Stimulated activated naive B cell treated with anti-CD40 and anti-IgM and Interleukin-4, amounts not matched to agents 10 μg/mL and 1 μg/mL and 100 μg/mL, for 72 hours (primary cell): ENCODE results near the gene ETV6.
"Not testable (repeated sequence)": the region's sequence is repeated elsewhere in the genome, so short reads cannot be mapped to it uniquely, and the experiment has no call there.

ENCODE experiments used
- ATAC-seq, 2 donors: fragments of 150-1000 bp; cut with Tn5 transposase; replicated peaks; 2 replicates each; pipeline ENCODE4 v1.10.0; 2021; ENCODE audit warnings: moderate library complexity in 1 of 2
- DNase-seq: peaks from one replicate; pipeline ENCODE4 v3.0.0; 2021
- H3K27ac Mint-ChIP-seq: one replicate; pipeline ENCODE4 v1.8.0; 2022; ENCODE audit warnings: mild to moderate bottlenecking, mixed read lengths
- H3K27me3 Mint-ChIP-seq, 2 donors: one replicate each; pipeline ENCODE4 v1.8.0; 2022; ENCODE audit warnings: mixed read lengths in 2 of 2
- H3K36me3 Mint-ChIP-seq, 2 donors: one replicate each; pipeline ENCODE4 v1.8.0; 2022; ENCODE audit warnings: mixed read lengths in 2 of 2, mild to moderate bottlenecking in 1 of 2
- H3K4me1 Mint-ChIP-seq, 2 donors: one replicate each; pipeline ENCODE4 v1.8.0; 2022; ENCODE audit warnings: mixed read lengths in 2 of 2, mild to moderate bottlenecking in 1 of 2
- H3K4me3 Mint-ChIP-seq, 2 donors: one replicate each; pipeline ENCODE4 v1.8.0; 2022; ENCODE audit warnings: mild to moderate bottlenecking in 2 of 2, mixed read lengths in 2 of 2, moderate library complexity in 1 of 2
- H3K9me3 Mint-ChIP-seq, 2 donors: one replicate each; pipeline ENCODE4 v1.8.0; 2022; ENCODE audit warnings: mixed read lengths in 2 of 2, mild to moderate bottlenecking in 1 of 2

ETV6 gene

GRCh38 chr12:11631288-11631687 is 18.2 kb upstream of the ETV6 start:
- peaks cover 2 to 6% of the 10 kb centered on the region in 2 donors for H3K9me3 Mint-ChIP-seq
- H3K4me1 Mint-ChIP-seq, result peaks cover 2 to 13% of the 10 kb centered on the region in 2 donors
- no peak overlapping the region for H3K27ac Mint-ChIP-seq
- DNase-seq (no peak), ATAC-seq (no peak)
- H3K27me3 Mint-ChIP-seq, result no peaks in the 10 kb centered on the region
- H3K36me3 Mint-ChIP-seq, result no peaks in the 10 kb centered on the region
- H3K4me3 Mint-ChIP-seq, result no peak overlapping the region

GRCh38 chr12:11631881-11632280 is 17.6 kb upstream of the ETV6 start:
- not testable (repeated sequence) for DNase-seq, H3K9me3 Mint-ChIP-seq, H3K4me3 Mint-ChIP-seq, H3K27ac Mint-ChIP-seq, H3K27me3 Mint-ChIP-seq, ATAC-seq, H3K36me3 Mint-ChIP-seq
- H3K4me1 Mint-ChIP-seq, result peaks cover 2 to 13% of the 10 kb centered on the region in 2 donors

GRCh38 chr12:11633968-11634367 is 15.5 kb upstream of the ETV6 start:
- ATAC-seq (no peak), DNase-seq (no peak)
- peaks cover 2 to 6% of the 10 kb centered on the region in 2 donors for H3K9me3 Mint-ChIP-seq
- H3K4me1 Mint-ChIP-seq, result peaks cover 3 to 15% of the 10 kb centered on the region in 2 donors
- H3K36me3 Mint-ChIP-seq, result peaks cover 0 to 1% of the 10 kb centered on the region in 2 donors
- no peak overlapping the region for H3K27ac Mint-ChIP-seq
- H3K4me3 Mint-ChIP-seq, result no peak overlapping the region
- no peaks in the 10 kb centered on the region for H3K27me3 Mint-ChIP-seq

- DNase-seq, result no peak
- peaks cover 10 to 14% of the 10 kb centered on the region in 2 donors for H3K4me1 Mint-ChIP-seq
- ATAC-seq, result no peak
- H3K9me3 Mint-ChIP-seq, result peaks cover 8 to 17% of the 10 kb centered on the region in 2 donors
- no peak overlapping the region for H3K27ac Mint-ChIP-seq
- H3K27me3 Mint-ChIP-seq, result no peaks in the 10 kb centered on the region
- H3K36me3 Mint-ChIP-seq, result peaks cover 6 to 9% of the 10 kb centered on the region in 2 donors
- no peak overlapping the region for H3K4me3 Mint-ChIP-seq
These were observed 14.1 kb upstream of the ETV6 start for GRCh38 chr12:11635341-11635740.

- ATAC-seq (no peak), DNase-seq (no peak)
- H3K4me3 Mint-ChIP-seq, result no peak overlapping the region
- peaks cover 10 to 21% of the 10 kb centered on the region in 2 donors for H3K9me3 Mint-ChIP-seq
- H3K4me1 Mint-ChIP-seq, result peaks cover 14 to 15% of the 10 kb centered on the region in 2 donors
- H3K27me3 Mint-ChIP-seq, result no peaks in the 10 kb centered on the region
- H3K27ac Mint-ChIP-seq, result no peak overlapping the region
- H3K36me3 Mint-ChIP-seq, result peaks cover 7 to 12% of the 10 kb centered on the region in 2 donors
These were observed 11.1 kb upstream of the ETV6 start for GRCh38 chr12:11638315-11638916.

GRCh38 chr12:11639454-11639853 is 10.0 kb upstream of the ETV6 start:
- H3K4me1 Mint-ChIP-seq, result peaks cover 14 to 15% of the 10 kb centered on the region in 2 donors
- peak; percentile 44 to 51 for ATAC-seq
- H3K9me3 Mint-ChIP-seq, result peaks cover 10 to 21% of the 10 kb centered on the region in 2 donors
- peaks cover 7 to 12% of the 10 kb centered on the region in 2 donors for H3K36me3 Mint-ChIP-seq
- no peak overlapping the region for H3K4me3 Mint-ChIP-seq
- H3K27me3 Mint-ChIP-seq, result no peaks in the 10 kb centered on the region
- no peak for DNase-seq
- peak overlapping the region; percentile 3 for H3K27ac Mint-ChIP-seq

GRCh38 chr12:11641522-11641921 is 8.0 kb upstream of the ETV6 start:
- no peak overlapping the region for H3K27ac Mint-ChIP-seq
- ATAC-seq (no peak), DNase-seq (no peak)
- no peak overlapping the region for H3K4me3 Mint-ChIP-seq
- H3K27me3 Mint-ChIP-seq, result no peaks in the 10 kb centered on the region
- peaks cover 7 to 12% of the 10 kb centered on the region in 2 donors for H3K36me3 Mint-ChIP-seq
- peaks cover 14 to 15% of the 10 kb centered on the region in 2 donors for H3K4me1 Mint-ChIP-seq
- H3K9me3 Mint-ChIP-seq, result peaks cover 8 to 15% of the 10 kb centered on the region in 2 donors

GRCh38 chr12:11642785-11643184 is 6.7 kb upstream of the ETV6 start:
- peaks cover 7 to 12% of the 10 kb centered on the region in 2 donors for H3K36me3 Mint-ChIP-seq
- no peak overlapping the region for H3K4me3 Mint-ChIP-seq
- peaks cover 8 to 15% of the 10 kb centered on the region in 2 donors for H3K9me3 Mint-ChIP-seq
- DNase-seq, result no peak
- no peak for ATAC-seq
- no peak overlapping the region for H3K27ac Mint-ChIP-seq
- peaks cover 14 to 15% of the 10 kb centered on the region in 2 donors for H3K4me1 Mint-ChIP-seq
- no peaks in the 10 kb centered on the region for H3K27me3 Mint-ChIP-seq

- H3K9me3 Mint-ChIP-seq, result peaks cover 2 to 4% of the 10 kb centered on the region in 2 donors
- H3K4me1 Mint-ChIP-seq, result peaks cover 9 to 10% of the 10 kb centered on the region in 2 donors
- peaks cover 1 to 3% of the 10 kb centered on the region in 2 donors for H3K36me3 Mint-ChIP-seq
- H3K27me3 Mint-ChIP-seq, result no peaks in the 10 kb centered on the region
- ATAC-seq, result no peak
- no peak for DNase-seq
- no peak overlapping the region for H3K4me3 Mint-ChIP-seq
- no peak overlapping the region for H3K27ac Mint-ChIP-seq
These were observed 4.1 kb upstream of the ETV6 start for GRCh38 chr12:11645391-11645790.

- ATAC-seq, result peak; percentile 31 to 43
- H3K4me3 Mint-ChIP-seq, result peak overlapping the region; percentile 87 to 93
- H3K4me1 Mint-ChIP-seq, result peaks cover 22 to 26% of the 10 kb centered on the region in 2 donors
- H3K36me3 Mint-ChIP-seq, result peaks cover 7% of the 10 kb centered on the region in 2 donors
- H3K27ac Mint-ChIP-seq, result peak overlapping the region; percentile 95
- peak; percentile 66 for DNase-seq
- no peaks in the 10 kb centered on the region for H3K27me3 Mint-ChIP-seq
- H3K9me3 Mint-ChIP-seq, result no peaks in the 10 kb centered on the region
These were observed 711 bp upstream of the ETV6 start for GRCh38 chr12:11648514-11649412.

- Mint-ChIP-seq H3K27me3 (no peaks in the 10 kb centered on the region), H3K9me3 (no peaks in the 10 kb centered on the region), H3K4me3 (peak overlapping the region; percentile 87 to 89), H3K27ac (peak overlapping the region; percentile 97), H3K36me3 (peaks cover 7% of the 10 kb centered on the region in 2 donors), H3K4me1 (peaks cover 29 to 44% of the 10 kb centered on the region in 2 donors)
- no peak for ATAC-seq
- DNase-seq, result no peak
These were observed 1.1 kb downstream of the ETV6 start for GRCh38 chr12:11650286-11651281.

- no peaks in the 10 kb centered on the region for H3K27me3 Mint-ChIP-seq
- no peak for ATAC-seq
- H3K4me3 Mint-ChIP-seq, result peak overlapping the region; percentile 87 to 89
- H3K4me1 Mint-ChIP-seq, result peaks cover 32 to 52% of the 10 kb centered on the region in 2 donors
- DNase-seq, result no peak
- H3K9me3 Mint-ChIP-seq, result no peaks in the 10 kb centered on the region
- peak overlapping the region; percentile 97 for H3K27ac Mint-ChIP-seq
- H3K36me3 Mint-ChIP-seq, result peaks cover 7 to 8% of the 10 kb centered on the region in 2 donors
These were observed 1.9 kb downstream of the ETV6 start for GRCh38 chr12:11651381-11651780.

GRCh38 chr12:11651785-11652184 is 2.3 kb downstream of the ETV6 start:
- ATAC-seq, result no peak
- Mint-ChIP-seq H3K4me3 (peak overlapping the region; percentile 87 to 89), H3K9me3 (no peaks in the 10 kb centered on the region), H3K36me3 (peaks cover 11 to 12% of the 10 kb centered on the region in 2 donors), H3K4me1 (peaks cover 36 to 56% of the 10 kb centered on the region in 2 donors), H3K27me3 (no peaks in the 10 kb centered on the region), H3K27ac (peak overlapping the region; percentile 97)
- DNase-seq, result no peak
